Psoas muscle (tissue), 8 donors: ENCODE data around the gene NKPD1. TPM values are rescaled to one million over a fixed set of nuclear protein-coding genes. Genes with fewer than 3 reads are reported as not detected.
A peak's percentile ranks its signal among the peaks of the same experiment; 100 is the strongest.

Experiments used
- ATAC-seq, 4 donors: fragments of 200-7000 bp; cut with Tn5 transposase; one replicate each; pipeline ENCODE4 v1.9.1; 2020; ENCODE audit warnings: moderate library complexity in 3 of 4, mild to moderate bottlenecking in 2 of 4
- DNase-seq, 2 donors: peaks; one replicate each; pipeline ENCODE4 v3.0.0-alpha.2; 2020
- H3K27ac ChIP-seq: fragments of 200-600 bp; one replicate; pipeline ENCODE4 v1.8.0; 2022
- H3K27me3 ChIP-seq, 3 donors: fragments of 200-600 bp in 1 of 3; one replicate each; pipeline versions ENCODE4 v1.6.1 to v1.8.0; 2013 to 2022; ENCODE audit warnings: low read length in 2 of 3, mild to moderate bottlenecking in 2 of 3, moderate library complexity in 1 of 3; ENCODE audit not compliant: insufficient read depth in 3 of 3
- H3K36me3 ChIP-seq, 2 donors: fragments of 200-600 bp in 1 of 2; one replicate each; pipeline versions ENCODE4 v1.6.1 to v1.8.0; 2013 to 2022; ENCODE audit warnings: low read depth in 1 of 2, mild to moderate bottlenecking in 1 of 2, moderate library complexity in 1 of 2; ENCODE audit not compliant: insufficient read depth in 1 of 2
- H3K4me1 ChIP-seq: fragments of 200-600 bp; one replicate; pipeline ENCODE4 v1.8.0; 2022
- H3K4me3 ChIP-seq: fragments of 200-600 bp; one replicate; pipeline ENCODE4 v1.8.0; 2022; ENCODE audit warnings: mild to moderate bottlenecking
- H3K9me3 ChIP-seq: fragments of 200-600 bp; one replicate; pipeline ENCODE4 v1.8.0; 2022
- WGBS, 3 donors: extraction: QIAGEN DNeasy Blood & Tissue Kit; methylation state at CpG; one replicate each; pipeline versions ENCODE4 v1.1.6 to v1.1.7; 2013; 5-methylcytosine and 5-hydroxymethylcytosine counted together
- intact Hi-C, 2 donors: fragments of 100-400 bp; cut with DNase I; formaldehyde crosslinking; loops; one replicate each; pipeline versions ENCODE4 v1.11.0 to v1.14.2; 2022
- polyA plus RNA-seq, 3 donors: library from polyadenylated mRNA; stranded (reverse); fragments of 200-250 nt; gene quantifications; one replicate each; pipeline ENCODE4 v1.2.3, GENCODE V29; 2013
- total RNA-seq, 4 donors: library from RNA; stranded (reverse); fragmentation: NEBNext Ultra II Directional in 2 of 4; extraction: Animal tissue kit (Norgen Biotek cat#: 25700) in 2 of 4; gene quantifications; one replicate each; pipeline versions ENCODE4 v1.2.1 to v1.2.4, GENCODE V29; 2021 to 2023
- TF ChIP-seq, protein P1 (sequence below): fragments of 200-600 bp; IDR thresholded peaks from one replicate; pipeline ENCODE4 v1.8.0; 2022; ENCODE audit warnings: antibody characterized with exemption
- donor health status: healthy with polysubstance abuse.
- donor health status: DM: no; HTN: no; CAD: no; lungs with moderate emphysema.
- donor health status: Bipolar disorder and iron deficiency.
- donor health status: healthy.
- donor health status: DM: yes; HTN: yes; CAD: no.
- donor health status: DM: no; HTN: no; CAD: no.
- donor health status: DM: no; HTN: no; CAD: no.
- donor health status: DM: yes; HTN: yes; CAD: no.

NKPD1 gene
- total and polyA plus RNA-seq, 7 donors = 0.06 to 0.18 (median 0.08) TPM; not detected in 2

DNA sequence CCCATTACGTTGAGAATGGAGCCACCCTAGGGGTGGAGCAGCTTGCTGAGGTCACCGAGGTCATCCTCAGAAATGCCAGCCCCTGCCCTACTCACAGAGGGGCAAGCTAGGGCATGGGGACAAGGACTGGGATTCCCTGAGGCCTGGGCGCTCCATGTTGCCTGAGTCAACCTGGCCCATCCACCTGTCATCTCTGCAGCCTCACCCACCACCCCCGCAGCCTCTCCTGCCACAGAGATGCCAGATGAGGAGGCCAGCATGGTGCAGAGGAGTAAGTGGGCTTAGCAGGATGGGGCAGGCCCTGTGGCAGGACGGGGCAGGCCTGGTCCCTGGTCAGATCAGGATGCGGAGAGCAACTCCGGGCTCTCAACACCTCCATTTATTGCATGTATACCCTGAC, 9.5 kb downstream of the NKPD1 start:
- H3K4me3 ChIP-seq = peak overlapping the region; percentile 56
- intact Hi-C loops = no loop called here
- H3K27me3 ChIP-seq = peaks cover 0 to 32% (median 9%) of the 10 kb centered on the region in 3 donors
- peaks cover 20% of the 10 kb centered on the region for H3K4me1 ChIP-seq
- DNase-seq (no peak), ATAC-seq (no peak)
- H3K9me3 ChIP-seq = no peaks in the 10 kb centered on the region
- TF ChIP-seq, protein P1, sequence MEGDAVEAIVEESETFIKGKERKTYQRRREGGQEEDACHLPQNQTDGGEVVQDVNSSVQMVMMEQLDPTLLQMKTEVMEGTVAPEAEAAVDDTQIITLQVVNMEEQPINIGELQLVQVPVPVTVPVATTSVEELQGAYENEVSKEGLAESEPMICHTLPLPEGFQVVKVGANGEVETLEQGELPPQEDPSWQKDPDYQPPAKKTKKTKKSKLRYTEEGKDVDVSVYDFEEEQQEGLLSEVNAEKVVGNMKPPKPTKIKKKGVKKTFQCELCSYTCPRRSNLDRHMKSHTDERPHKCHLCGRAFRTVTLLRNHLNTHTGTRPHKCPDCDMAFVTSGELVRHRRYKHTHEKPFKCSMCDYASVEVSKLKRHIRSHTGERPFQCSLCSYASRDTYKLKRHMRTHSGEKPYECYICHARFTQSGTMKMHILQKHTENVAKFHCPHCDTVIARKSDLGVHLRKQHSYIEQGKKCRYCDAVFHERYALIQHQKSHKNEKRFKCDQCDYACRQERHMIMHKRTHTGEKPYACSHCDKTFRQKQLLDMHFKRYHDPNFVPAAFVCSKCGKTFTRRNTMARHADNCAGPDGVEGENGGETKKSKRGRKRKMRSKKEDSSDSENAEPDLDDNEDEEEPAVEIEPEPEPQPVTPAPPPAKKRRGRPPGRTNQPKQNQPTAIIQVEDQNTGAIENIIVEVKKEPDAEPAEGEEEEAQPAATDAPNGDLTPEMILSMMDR = no peak
- H3K36me3 ChIP-seq = peaks cover 0 to 4% of the 10 kb centered on the region in 2 donors
- 77 to 83% (median 78%) methylated on average over 7 of the region's 7 CpGs for WGBS, 3 donors
- H3K27ac ChIP-seq = no peak overlapping the region

DNA sequence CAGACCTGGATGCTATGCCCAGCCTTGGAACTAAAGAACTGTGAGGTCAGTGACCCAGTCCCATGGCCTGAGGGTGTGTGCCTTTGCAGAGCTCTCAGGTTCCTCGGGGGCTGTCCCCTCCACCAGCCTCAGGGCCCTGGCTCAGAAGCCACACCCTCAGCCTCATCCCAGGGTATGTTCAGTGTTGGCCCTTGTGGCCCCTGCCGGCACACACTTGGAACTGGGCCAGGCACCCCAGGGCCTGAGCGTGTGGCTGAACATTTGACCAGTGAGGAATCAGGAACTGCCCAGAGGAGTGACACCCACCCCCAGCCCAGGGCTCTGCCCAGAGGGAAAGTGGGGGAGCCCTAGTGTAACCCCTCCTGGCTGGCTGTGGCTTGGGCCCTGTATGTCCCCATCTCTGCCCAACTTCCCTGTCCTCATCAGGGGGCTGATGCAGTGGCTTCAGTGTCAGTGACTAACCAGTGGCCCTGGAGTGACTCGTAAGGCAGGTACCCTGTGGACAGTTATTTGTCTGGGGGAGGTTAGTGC, 10.0 kb downstream of the NKPD1 start:
- H3K27ac ChIP-seq = no peak overlapping the region
- H3K4me1 ChIP-seq = peaks cover 20% of the 10 kb centered on the region
- DNase-seq (no peak), ATAC-seq (no peak)
- TF ChIP-seq, protein P1 = no peak
- H3K36me3 ChIP-seq = peaks cover 0 to 9% of the 10 kb centered on the region in 2 donors
- 54 to 66% (median 55%) methylated on average over 4 of the region's 4 CpGs for WGBS, 3 donors
- H3K27me3 ChIP-seq = peaks cover 0 to 32% (median 9%) of the 10 kb centered on the region in 3 donors
- no peak overlapping the region for H3K4me3 ChIP-seq
- no peaks in the 10 kb centered on the region for H3K9me3 ChIP-seq
- intact Hi-C loops = no loop called here

DNA sequence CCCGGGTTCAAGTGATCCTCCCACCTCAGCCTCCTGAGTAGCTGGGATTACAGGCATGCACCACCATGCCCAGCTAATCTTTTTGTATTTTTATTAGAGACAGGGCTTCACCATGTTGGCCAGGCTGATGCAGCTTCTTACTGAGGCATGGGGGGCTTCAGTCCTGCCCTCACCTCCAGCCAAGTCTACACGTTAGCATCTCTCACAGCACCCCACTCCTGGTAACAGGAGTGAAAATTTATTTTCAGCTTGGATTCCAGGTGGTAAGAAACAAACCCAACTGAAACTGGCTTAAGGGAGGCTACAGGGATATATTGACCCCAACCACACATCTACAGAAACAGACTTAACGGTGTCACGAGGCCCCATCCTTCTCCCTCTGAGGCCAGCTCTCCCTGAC, 10.6 kb downstream of the NKPD1 start:
- ATAC-seq (no peak), DNase-seq (no peak)
- Histone ChIP-seq H3K36me3 (peaks cover 4 to 15% of the 10 kb centered on the region in 2 donors), H3K9me3 (no peaks in the 10 kb centered on the region), H3K27me3 (peaks cover 0 to 32% (median 9%) of the 10 kb centered on the region in 3 donors), H3K4me3 (no peak overlapping the region), H3K4me1 (peaks cover 20% of the 10 kb centered on the region), H3K27ac (no peak overlapping the region)
- TF ChIP-seq, protein P1 = no peak
- 87 to 94% (median 90%) methylated on average over 4 of the region's 4 CpGs for WGBS, 3 donors
- intact Hi-C loops = no loop called here

DNA sequence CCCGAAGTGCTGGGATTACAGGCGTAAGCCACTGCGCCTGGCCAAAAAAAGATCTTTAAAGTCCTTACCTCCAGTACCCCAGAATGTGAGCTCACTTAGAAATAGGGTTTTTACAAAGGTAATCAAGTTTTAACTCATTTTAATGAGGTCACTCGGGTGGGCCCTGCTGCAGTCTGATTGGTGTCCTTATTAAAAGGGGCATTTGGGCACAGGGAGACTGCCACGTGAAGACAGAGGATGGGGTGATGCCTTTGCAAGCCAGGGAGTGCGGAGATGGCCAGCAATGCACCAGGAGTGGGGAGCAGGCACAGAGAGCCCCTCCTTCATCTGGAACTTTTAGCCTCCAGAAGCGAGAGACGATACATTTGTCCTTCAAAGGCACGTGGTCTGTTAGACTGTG, 11.7 kb downstream of the NKPD1 start:
- Histone ChIP-seq H3K27ac (no peak overlapping the region), H3K36me3 (peaks cover 6 to 26% of the 10 kb centered on the region in 2 donors), H3K9me3 (no peaks in the 10 kb centered on the region), H3K4me3 (no peak overlapping the region), H3K27me3 (peaks cover 0 to 32% (median 9%) of the 10 kb centered on the region in 3 donors), H3K4me1 (peaks cover 20% of the 10 kb centered on the region)
- 77 to 89% (median 78%) methylated on average over 9 of the region's 9 CpGs for WGBS, 3 donors
- TF ChIP-seq, protein P1 = no peak
- ATAC-seq (no peak), DNase-seq (no peak)
- intact Hi-C loops = no loop called here
